Neural cell (in vitro differentiated cells): Measurements from ENCODE around the gene OTP.

ENCODE experiments used
- CTCF ChIP-seq: fragments of 450-650 bp; IDR thresholded peaks from 2 replicates; pipeline ENCODE4 v1.5.1; 2014; ENCODE audit warnings: antibody characterized with exemption, mild to moderate bottlenecking, moderate library complexity; ENCODE audit not compliant: poor library complexity, severe bottlenecking
- EP300 ChIP-seq: fragments of 450-650 bp; conservative IDR thresholded peaks from 2 replicates; pipeline ENCODE4 v1.6.1; 2014; ENCODE audit warnings: antibody characterized with exemption, mild to moderate bottlenecking, moderate library complexity; ENCODE audit not compliant: poor library complexity, severe bottlenecking
- EZH2 ChIP-seq: fragments of 200-600, 300-800 bp; shearing (Covaris generic), sonication (generic); IDR thresholded peaks from 2 replicates; pipeline ENCODE4 v1.6.1; 2014; ENCODE audit warnings: antibody characterized with exemption, low read length, borderline replicate concordance, mild to moderate bottlenecking; ENCODE audit not compliant: insufficient read depth, poor library complexity, severe bottlenecking
- POLR2AphosphoS5 ChIP-seq: IDR thresholded peaks from 2 replicates; pipeline ENCODE4 v1.6.1; 2012
- TAF1 ChIP-seq: IDR thresholded peaks from 2 replicates; pipeline ENCODE4 v1.6.1; 2012; ENCODE audit warnings: low read depth

DNA sequence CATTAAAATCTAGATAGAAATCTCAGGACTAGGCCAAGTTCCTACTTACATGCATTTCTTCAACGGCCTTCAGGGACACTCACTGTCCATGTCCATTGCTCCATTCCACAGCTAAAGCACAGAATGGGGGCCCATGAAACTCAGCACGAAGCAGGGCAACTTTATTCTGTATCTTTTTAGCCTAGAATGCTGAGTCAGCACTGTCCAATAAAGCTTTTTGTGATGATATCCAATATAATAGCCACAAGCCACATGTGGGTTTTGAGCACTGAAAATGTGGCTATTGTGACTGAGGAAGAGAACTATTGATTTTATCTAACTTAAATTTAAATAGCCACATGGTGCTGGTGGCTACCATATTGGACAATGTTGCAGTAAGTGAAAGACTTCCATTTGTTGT lies 21.6 kb downstream of the OTP start:
- TF ChIP-seq TAF1 (no peak), CTCF (no peak), EP300 (no peak), POLR2AphosphoS5 (no peak), EZH2 (no peak)
